Measurements from ENCODE around the gene MFRP.

DNA sequence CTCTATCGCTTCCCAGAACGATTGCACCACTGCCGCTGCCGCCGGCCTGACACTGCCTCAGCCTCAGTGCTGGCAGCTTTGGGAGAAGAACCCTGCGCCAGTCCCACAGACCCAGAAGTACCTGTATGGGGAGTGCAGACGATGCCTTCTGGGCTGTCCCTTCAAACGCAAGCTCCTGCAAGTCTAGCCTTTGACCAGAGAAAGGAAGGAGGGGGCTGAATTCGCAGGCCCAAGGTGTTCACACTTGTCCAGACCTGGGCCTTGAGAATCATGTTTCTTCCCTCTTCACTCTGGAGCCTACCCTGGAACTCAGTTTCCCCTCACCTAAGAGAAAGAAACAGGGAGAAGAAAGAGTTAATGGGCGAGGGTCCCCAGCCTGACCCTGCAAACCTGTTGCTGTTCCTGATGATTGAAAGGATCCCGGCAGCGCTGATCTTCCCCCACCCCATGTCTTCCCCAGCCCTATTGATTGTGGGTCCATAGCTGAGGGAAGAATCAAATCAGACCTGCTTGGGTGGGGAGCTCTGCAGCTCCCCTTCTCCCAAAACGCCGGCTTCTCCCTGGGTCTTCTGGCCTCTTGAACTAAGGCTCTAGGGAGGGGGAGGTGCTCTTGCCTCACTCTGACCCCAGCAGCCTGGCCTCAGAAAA, 28.8 kb downstream of the MFRP start:
- TF ChIP-seq EP300 (IDR thresholded peaks at IDR 0.05) (no peak), CTCF (IDR thresholded peaks at IDR 0.05) (no peak), POLR2A (IDR thresholded peaks at IDR 0.05) (no peak), POLR2AphosphoS5 (IDR thresholded peaks at IDR 0.05) (peak; percentile 34 to 58 (median 47))
